CD4-positive, alpha-beta T cell treated with Interleukin-6 at 100 ng/mL for 8 hours (primary cell): ENCODE data around the gene SLIT3.

Experiments used
- DNase-seq: peaks from one replicate; pipeline ENCODE4 v3.0.0-alpha.2; 2020; ENCODE audit warnings: mixed read lengths, low spot score

SLIT3 gene

GRCh38 chr5:168829922-168830417, 471.0 kb downstream of the SLIT3 start:
- no peak for DNase-seq

- no peak for DNase-seq
These were observed 471.9 kb downstream of the SLIT3 start for GRCh38 chr5:168829044-168829443.

GRCh38 chr5:168827636-168828035, 473.3 kb downstream of the SLIT3 start:
- DNase-seq: no peak

- no peak for DNase-seq
These were observed 474.7 kb downstream of the SLIT3 start for GRCh38 chr5:168826246-168826725.

GRCh38 chr5:168822745-168823281, 478.1 kb downstream of the SLIT3 start:
- no peak for DNase-seq

- DNase-seq: no peak
These were observed 478.6 kb downstream of the SLIT3 start for GRCh38 chr5:168822248-168822744.

- no peak for DNase-seq
These were observed 480.1 kb downstream of the SLIT3 start for GRCh38 chr5:168820874-168821273.

- no peak for DNase-seq
These were observed 481.8 kb downstream of the SLIT3 start for GRCh38 chr5:168819004-168819621.

GRCh38 chr5:168818558-168818957, 482.4 kb downstream of the SLIT3 start:
- DNase-seq: no peak

- no peak for DNase-seq
These were observed 483.3 kb downstream of the SLIT3 start for GRCh38 chr5:168817591-168817990.

- DNase-seq: no peak
These were observed 484.3 kb downstream of the SLIT3 start for GRCh38 chr5:168816661-168817060.

- no peak for DNase-seq
These were observed 487.6 kb downstream of the SLIT3 start for GRCh38 chr5:168813184-168813968.

GRCh38 chr5:168810641-168811040, 490.3 kb downstream of the SLIT3 start:
- DNase-seq: no peak

GRCh38 chr5:168809218-168809617, 491.7 kb downstream of the SLIT3 start:
- no peak for DNase-seq

GRCh38 chr5:168808051-168808616, 492.8 kb downstream of the SLIT3 start:
- DNase-seq: no peak

- no peak for DNase-seq
These were observed 493.7 kb downstream of the SLIT3 start for GRCh38 chr5:168807287-168807686.

- no peak for DNase-seq
These were observed 497.4 kb downstream of the SLIT3 start for GRCh38 chr5:168803541-168803940.

- DNase-seq: no peak
These were observed 498.6 kb downstream of the SLIT3 start for GRCh38 chr5:168802337-168802736.

- no peak for DNase-seq
These were observed 499.4 kb downstream of the SLIT3 start for GRCh38 chr5:168801567-168801966.

GRCh38 chr5:168800701-168801100, 500.2 kb downstream of the SLIT3 start:
- no peak for DNase-seq

- no peak for DNase-seq
These were observed 502.6 kb downstream of the SLIT3 start for GRCh38 chr5:168798065-168799023.
